LHCN-M2 (cell line): ENCODE data around the gene STK11. TPM values are rescaled to one million over a fixed set of nuclear protein-coding genes. Genes with fewer than 3 reads are reported as not detected.
A peak's percentile ranks its signal among the peaks of the same experiment; 100 is the strongest.

Source experiments
- DNase-seq: peaks from one replicate; pipeline ENCODE4 v3.0.0-alpha.2; 2012; ENCODE audit warnings: low read depth
- total RNA-seq: library from RNA; depleted of rRNA; stranded (reverse); fragments of >200 nt; gene quantifications from 2 replicates; pipeline ENCODE4 v1.2.3, GENCODE V29; 2014; rRNA removed

The STK11 gene
- total RNA-seq, 1 experiment from 2014 or later = 70.6 TPM

- no peak for DNase-seq
These were observed 67.1 kb downstream of the STK11 start for GRCh38 chr19:1272423-1273262.

- DNase-seq = no peak
These were observed 67.9 kb downstream of the STK11 start for GRCh38 chr19:1273263-1274041.

- DNase-seq = no peak
These were observed 68.7 kb downstream of the STK11 start for GRCh38 chr19:1274081-1274851.

GRCh38 chr19:1274852-1275259 lies 69.3 kb downstream of the STK11 start:
- DNase-seq = no peak

- DNase-seq = peak; percentile 97
These were observed 69.8 kb downstream of the STK11 start, which contains the start of gene FAM174C for GRCh38 chr19:1275260-1275975. FAM174C (plus strand) TSS chr19:1275530; CDS start chr19:1275550, 20 bp downstream.

GRCh38 chr19:1275976-1276627 lies 70.5 kb downstream of the STK11 start:
- no peak for DNase-seq

- no peak for DNase-seq
These were observed 71.0 kb downstream of the STK11 start for GRCh38 chr19:1276628-1277022.

GRCh38 chr19:1277061-1277460 lies 71.5 kb downstream of the STK11 start:
- DNase-seq = no peak

Other genes with a start within 250 kb of the STK11 start
- gene WDR18, start 221.4 kb upstream of the STK11 start, total RNA-seq = 44.2 and 53.6 TPM in 2 replicates
- 0.11 and 0.19 TPM in 2 replicates for gene GRIN3B, start 205.4 kb upstream of the STK11 start, total RNA-seq
- gene TMEM259, start 184.7 kb upstream of the STK11 start, total RNA-seq = 154 and 176 TPM in 2 replicates
- gene RNU6-2, start 184.3 kb upstream of the STK11 start, total RNA-seq = not detected in 2 replicates
- 130 and 145 TPM in 2 replicates for gene CNN2, start 179.2 kb upstream of the STK11 start, total RNA-seq
- gene ABCA7, start 165.7 kb upstream of the STK11 start, total RNA-seq = 18.1 and 21.5 TPM in 2 replicates
- gene ARHGAP45, start 138.6 kb upstream of the STK11 start, total RNA-seq = 0.13 and 0.57 TPM in 2 replicates
- 277 and 355 TPM in 2 replicates for gene POLR2E, start 110.4 kb upstream of the STK11 start, total RNA-seq
- gene GPX4, start 101.8 kb upstream of the STK11 start, total RNA-seq = 347 and 363 TPM in 2 replicates
- 33.3 and 33.9 TPM in 2 replicates for gene SBNO2, start 31.5 kb upstream of the STK11 start, total RNA-seq
- gene CBARP, start 32.2 kb downstream of the STK11 start, total RNA-seq = 4.6 and 4.7 TPM in 2 replicates
- 51.3 and 64.1 TPM in 2 replicates for gene ATP5F1D, start 36.0 kb downstream of the STK11 start, total RNA-seq
- 12.6 and 15.6 TPM in 2 replicates for gene MIDN, start 42.8 kb downstream of the STK11 start, total RNA-seq
- 253 and 293 TPM in 2 replicates for gene CIRBP, start 63.6 kb downstream of the STK11 start, total RNA-seq
- 51.8 and 64.4 TPM in 2 replicates for gene FAM174C, start 69.8 kb downstream of the STK11 start, total RNA-seq
- gene EFNA2, start 80.1 kb downstream of the STK11 start, total RNA-seq = 0.13 TPM in 1 of 2 replicates, not detected in the other
- 99.3 and 139 TPM in 2 replicates for gene NDUFS7, start 178.1 kb downstream of the STK11 start, total RNA-seq
- 100 and 110 TPM in 2 replicates for gene GAMT, start 195.8 kb downstream of the STK11 start, total RNA-seq
- 74.4 and 82.1 TPM in 2 replicates for gene DAZAP1, start 201.8 kb downstream of the STK11 start, total RNA-seq
- gene RPS15, start 232.6 kb downstream of the STK11 start, total RNA-seq = 2,358 and 3,266 TPM in 2 replicates
- 0.11 and 0.64 TPM in 2 replicates for gene APC2, start 244.3 kb downstream of the STK11 start, total RNA-seq